Calu3 (cell line): ENCODE results near the gene DDAH2. TPM values are rescaled to one million over a fixed set of nuclear protein-coding genes. Genes with fewer than 3 reads are reported as not detected.

ENCODE experiments used
- BruUV-seq: library from RNA; stranded (reverse); fragments of 400-500 nt; replicated peaks from 2 replicates; lab custom pipeline; 2021; lab: Mats Ljungman, UMichigan
- CTCF ChIA-PET: fragments of 300-600 bp; sonication (Branson Sonifier 250); formaldehyde crosslinking; loops from one replicate; lab custom pipeline; 2022; ENCODE audit warnings: antibody characterized with exemption; lab: Charles Lee
- DNase-seq: peaks from one replicate; pipeline ENCODE4 v3.0.0; 2022
- H3K27ac Mint-ChIP-seq: one replicate; pipeline ENCODE4 v1.8.0; 2022; ENCODE audit warnings: mixed read lengths; ENCODE audit not compliant: unreplicated experiment
- H3K27me3 Mint-ChIP-seq: one replicate; pipeline ENCODE4 v1.8.0; 2022; ENCODE audit warnings: mixed read lengths; ENCODE audit not compliant: unreplicated experiment
- H3K36me3 Mint-ChIP-seq: one replicate; pipeline ENCODE4 v1.8.0; 2022; ENCODE audit warnings: mild to moderate bottlenecking, moderate library complexity, mixed read lengths; ENCODE audit not compliant: insufficient read depth, unreplicated experiment
- H3K4me1 Mint-ChIP-seq: one replicate; pipeline ENCODE4 v1.8.0; 2022; ENCODE audit warnings: mild to moderate bottlenecking, low read depth, mixed read lengths; ENCODE audit not compliant: unreplicated experiment
- H3K4me3 Mint-ChIP-seq: one replicate; pipeline ENCODE4 v1.8.0; 2022; ENCODE audit warnings: mild to moderate bottlenecking, low read depth, moderate library complexity, mixed read lengths; ENCODE audit not compliant: unreplicated experiment
- H3K9me3 Mint-ChIP-seq: one replicate; pipeline ENCODE4 v1.8.0; 2022; ENCODE audit warnings: low read depth, mixed read lengths; ENCODE audit not compliant: unreplicated experiment
- CTCF ChIP-seq: fragments of 200-600 bp; IDR thresholded peaks from one replicate; pipeline ENCODE4 v1.8.0; 2022; ENCODE audit warnings: antibody characterized with exemption; ENCODE audit not compliant: unreplicated experiment
- intact Hi-C: fragments of 100-400 bp; cut with micrococcal nuclease; formaldehyde crosslinking; loops from one replicate; pipeline ENCODE4 v1.10.0; 2022; ENCODE audit not compliant: unreplicated experiment
- total RNA-seq: library from RNA; stranded (reverse); gene quantifications from 2 replicates; pipeline ENCODE4 v1.2.3, GENCODE V29; 2022

DDAH2 gene
- total RNA-seq, 1 experiment from 2014 or later: 81.4 TPM

GRCh38 chr6:31737991-31738979, 9.2 kb upstream of the DDAH2 start:
- BruUV-seq: no TSS peak

GRCh38 chr6:31737315-31737990, 8.4 kb upstream of the DDAH2 start:
- peaks cover 65% of the 10 kb centered on the region for H3K4me1 Mint-ChIP-seq
- H3K27ac Mint-ChIP-seq: peak overlapping the region; percentile 94
- intact Hi-C loops: loop anchor here (5.0 kb wide), 1 partner anchor 35 kb away; the partner anchor contains the start of gene ABHD16A
- no peaks in the 10 kb centered on the region for H3K27me3 Mint-ChIP-seq
- H3K9me3 Mint-ChIP-seq: no peaks in the 10 kb centered on the region
- peak overlapping the region; percentile 98 for H3K4me3 Mint-ChIP-seq
- peak; percentile 54 for DNase-seq
- CTCF ChIA-PET: interaction anchor here (0.7 to 4.8 kb wide), 16 partner anchors 7 to 196 kb away, joined by 3 to 49 read pairs (median 6); partner anchors contain the start of genes BAG6, C6orf47, DDAH2 and DDX39B
- BruUV-seq: no TSS peak
- H3K36me3 Mint-ChIP-seq: peaks cover 96% of the 10 kb centered on the region
- TF ChIP-seq CTCF: no peak

More at GRCh38 chr6:31737991-31738979, 9.2 kb upstream of the DDAH2 start:
- Mint-ChIP-seq H3K4me1 (peaks cover 60% of the 10 kb centered on the region), H3K27ac (peak overlapping the region; percentile 94), H3K4me3 (peak overlapping the region; percentile 98), H3K36me3 (peaks cover 96% of the 10 kb centered on the region), H3K27me3 (no peaks in the 10 kb centered on the region), H3K9me3 (no peaks in the 10 kb centered on the region)
- TF ChIP-seq CTCF: no peak
- CTCF ChIA-PET: interaction anchor here (0.5 to 4.8 kb wide), 27 partner anchors 8 to 1765 kb away, joined by 3 to 49 read pairs (median 6); partner anchors contain the start of genes ABHD16A, BAG6, C6orf47 and DDAH2
- intact Hi-C loops: loop anchor here (1.0 to 5.0 kb wide), 3 partner anchors 9 to 58 kb away; partner anchors contain the start of genes ABHD16A and DDAH2
- peak; percentile 91 for DNase-seq

GRCh38 chr6:31736768-31737314, 7.7 kb upstream of the DDAH2 start:
- Mint-ChIP-seq H3K4me1 (peaks cover 63% of the 10 kb centered on the region), H3K27me3 (no peaks in the 10 kb centered on the region), H3K36me3 (peaks cover 99% of the 10 kb centered on the region), H3K9me3 (no peaks in the 10 kb centered on the region), H3K27ac (peak overlapping the region; percentile 94), H3K4me3 (peak overlapping the region; percentile 98)
- TF ChIP-seq CTCF: no peak
- intact Hi-C loops: loop anchor here (5.0 kb wide), 1 partner anchor 35 kb away; the partner anchor contains the start of gene ABHD16A
- CTCF ChIA-PET: interaction anchor here (0.6 to 3.4 kb wide), 9 partner anchors 33 to 196 kb away, joined by 3 to 16 read pairs (median 4); partner anchors contain the start of genes BAG6, DDX39B and LSM2
- DNase-seq: no peak
- BruUV-seq: no TSS peak
